ENCODE measurements around the gene TRPM3. TPM values are rescaled to one million over a fixed set of nuclear protein-coding genes. Genes with fewer than 3 reads are reported as not detected.
A peak's percentile ranks its signal among the peaks of the same experiment; 100 is the strongest.

TRPM3 gene
- total RNA-seq, 1 donor from 2014 or later: not detected

GRCh38 chr9:70945301-70945700, 176.1 kb downstream of the TRPM3 start:
- no peak for ATAC-seq

- no peak for ATAC-seq
Observed at GRCh38 chr9:70941191-70941590, 180.2 kb downstream of the TRPM3 start.

- no peak for ATAC-seq
Observed at GRCh38 chr9:70940605-70941004, 180.8 kb downstream of the TRPM3 start.

- no peak for ATAC-seq
Observed at GRCh38 chr9:70936536-70936935, 184.9 kb downstream of the TRPM3 start.

- no peak for ATAC-seq
Observed at GRCh38 chr9:70935856-70936255, 185.6 kb downstream of the TRPM3 start.

- ATAC-seq: no peak
Observed at GRCh38 chr9:70934642-70935041, 186.8 kb downstream of the TRPM3 start.

GRCh38 chr9:70933321-70933720, 188.1 kb downstream of the TRPM3 start:
- no peak for ATAC-seq

GRCh38 chr9:70932097-70932496, 189.3 kb downstream of the TRPM3 start:
- no peak for ATAC-seq

GRCh38 chr9:70927530-70927929, 193.9 kb downstream of the TRPM3 start:
- no peak for ATAC-seq

GRCh38 chr9:70924895-70925547, 196.4 kb downstream of the TRPM3 start:
- peak; percentile 83 for ATAC-seq

GRCh38 chr9:70924380-70924779, 197.0 kb downstream of the TRPM3 start:
- no peak for ATAC-seq

GRCh38 chr9:70923961-70924360, 197.5 kb downstream of the TRPM3 start:
- no peak for ATAC-seq

GRCh38 chr9:70921136-70921535, 200.3 kb downstream of the TRPM3 start:
- ATAC-seq: no peak

- no peak for ATAC-seq
Observed at GRCh38 chr9:70917277-70917676, 204.1 kb downstream of the TRPM3 start.

GRCh38 chr9:70911791-70912190, 209.6 kb downstream of the TRPM3 start:
- no peak for ATAC-seq

- no peak for ATAC-seq
Observed at GRCh38 chr9:70910598-70910997, 210.8 kb downstream of the TRPM3 start.

- ATAC-seq: peak; percentile 83
Observed at GRCh38 chr9:70902692-70903131, 218.7 kb downstream of the TRPM3 start.

- ATAC-seq: no peak
Observed at GRCh38 chr9:70902171-70902570, 219.2 kb downstream of the TRPM3 start.

GRCh38 chr9:70901746-70902145, 219.7 kb downstream of the TRPM3 start:
- ATAC-seq: no peak

GRCh38 chr9:70901013-70901412, 220.4 kb downstream of the TRPM3 start:
- ATAC-seq: no peak

GRCh38 chr9:70893580-70894122, 227.8 kb downstream of the TRPM3 start:
- ATAC-seq: no peak

GRCh38 chr9:70888471-70888870, 232.9 kb downstream of the TRPM3 start:
- ATAC-seq: no peak

GRCh38 chr9:70887826-70888225, 233.6 kb downstream of the TRPM3 start:
- ATAC-seq: no peak

GRCh38 chr9:70883963-70884793, 237.2 kb downstream of the TRPM3 start:
- no peak for ATAC-seq

Measured in esophagus mucosa (tissue), 1 donor.